Body of pancreas (tissue), 4 donors: ENCODE results near the gene ITIH4. TPM values are rescaled to one million over a fixed set of nuclear protein-coding genes. Genes with fewer than 3 reads are reported as not detected.

Experiments
- ATAC-seq: fragments of 150-250 bp; one replicate; pipeline ENCODE4 v1.9.1; 2016
- DNase-seq, 4 donors: peaks; one replicate each; pipeline ENCODE4 v3.0.0-alpha.2; 2019
- H3K27ac ChIP-seq, 4 donors: fragments of 200-600 bp; sonication (generic); 1 replicate in 3 of 4; 2 replicates in 1 of 4; pipeline versions ENCODE4 v1.5.1 to v1.6.1; 2016 to 2019; ENCODE audit warnings: mild to moderate bottlenecking in 1 of 4, mixed read lengths in 1 of 4, moderate library complexity in 1 of 4
- H3K27me3 ChIP-seq, 2 donors: fragments of 200-600 bp; sonication (generic); one replicate each; pipeline ENCODE4 v1.6.0; 2016; ENCODE audit warnings: mild to moderate bottlenecking in 1 of 2
- H3K36me3 ChIP-seq, 2 donors: fragments of 200-600 bp; sonication (generic); replicated peaks in 1 of 2; 2 replicates each; pipeline ENCODE4 v1.5.1; 2016; ENCODE audit warnings: low read depth in 2 of 2; ENCODE audit not compliant: insufficient read depth in 1 of 2
- H3K4me1 ChIP-seq: fragments of 200-600 bp; sonication (generic); one replicate; pipeline ENCODE4 v1.6.0; 2016
- H3K4me3 ChIP-seq, 2 donors: fragments of 200-600 bp; sonication (generic); 1 replicate in 1 of 2; 2 replicates in 1 of 2; pipeline ENCODE4 v1.5.1; 2016 to 2019
- H3K9me3 ChIP-seq, 3 donors: fragments of 200-600 bp; sonication (generic); 1 replicate in 2 of 3; 2 replicates in 1 of 3; pipeline ENCODE4 v1.5.1; 2016
- CTCF ChIP-seq, 7 experiments: fragments of 450-650 bp in 4 of 7; fragments of 200-600 bp in 3 of 7; sonication (generic) in 3 of 7; IDR thresholded peaks; one replicate each; pipeline ENCODE4 v1.5.1; 2016 to 2019; ENCODE audit warnings: antibody characterized with exemption in 7 of 7
- POLR2A ChIP-seq, 3 donors: fragments of 450-650 bp; IDR thresholded peaks; one replicate each; pipeline ENCODE4 v1.6.1; 2016; ENCODE audit warnings: antibody characterized with exemption in 3 of 3, mild to moderate bottlenecking in 2 of 3
- WGBS, 2 donors: methylation state at CpG; one replicate each; pipeline ENCODE4 v1.1.5; 2017; 5-methylcytosine and 5-hydroxymethylcytosine counted together
- intact Hi-C: fragments of 100-400 bp; cut with DNase I; formaldehyde crosslinking; loops from one replicate; pipeline ENCODE4 v1.15.1; 2023
- total RNA-seq, 2 donors: library from RNA; depleted of rRNA; stranded (reverse); fragments of >200 nt; gene quantifications; one replicate each; pipeline ENCODE4 v1.1.0, GENCODE V29; 2016

Gene ITIH4
- total RNA-seq, 2 donors from 2014 or later, result 60.7 to 86.7 TPM

GRCh38 chr3:52838561-52839267 lies 8.2 kb upstream of the ITIH4 start:
- Histone ChIP-seq H3K4me1 (peaks cover 8% of the 10 kb centered on the region), H3K4me3 (no peak overlapping the region), H3K9me3 (no peaks in the 10 kb centered on the region), H3K36me3 (peaks cover 0 to 3% of the 10 kb centered on the region in 2 donors), H3K27ac (no peak overlapping the region), H3K27me3 (no peaks in the 10 kb centered on the region)
- DNase-seq (no peak), ATAC-seq (no peak)
- WGBS, 2 donors, result 91 to 100% methylated on average over 2 to 8 of the region's 8 CpGs
- TF ChIP-seq CTCF (IDR thresholded peaks at IDR 0.05) (no peak), POLR2A (IDR thresholded peaks at IDR 0.05) (no peak)
- intact Hi-C loops, result no loop called here

- Histone ChIP-seq H3K4me3 (no peak overlapping the region), H3K9me3 (no peaks in the 10 kb centered on the region), H3K36me3 (peaks cover 0 to 3% of the 10 kb centered on the region in 2 donors), H3K27ac (no peak overlapping the region), H3K27me3 (no peaks in the 10 kb centered on the region), H3K4me1 (peaks cover 10% of the 10 kb centered on the region)
- DNase-seq (no peak), ATAC-seq (no peak)
- TF ChIP-seq POLR2A (IDR thresholded peaks at IDR 0.05) (no peak), CTCF (IDR thresholded peaks at IDR 0.05) (no peak)
- WGBS, 2 donors, result 91 to 95% methylated on average over 4 of the region's 4 CpGs
- intact Hi-C loops, result no loop called here
Measured at GRCh38 chr3:52836986-52837385, 6.5 kb upstream of the ITIH4 start.

- no peak overlapping the region for H3K4me3 ChIP-seq
- WGBS, 2 donors, result 90 to 93% methylated on average over 5 of the region's 5 CpGs
- H3K36me3 ChIP-seq, result no peaks in the 10 kb centered on the region
- intact Hi-C loops, result no loop called here
- no peak for TF ChIP-seq POLR2A (IDR thresholded peaks at IDR 0.05)
- no peak for TF ChIP-seq CTCF (IDR thresholded peaks at IDR 0.05)
- ATAC-seq (no peak), DNase-seq (no peak)
- no peaks in the 10 kb centered on the region for H3K9me3 ChIP-seq
- H3K27me3 ChIP-seq, result no peaks in the 10 kb centered on the region
- H3K4me1 ChIP-seq, result peaks cover 16% of the 10 kb centered on the region
- H3K27ac ChIP-seq, result no peak overlapping the region
Measured at GRCh38 chr3:52836471-52836845, 6.0 kb upstream of the ITIH4 start.

GRCh38 chr3:52835766-52836470 lies 5.4 kb upstream of the ITIH4 start:
- Histone ChIP-seq H3K4me1 (peaks cover 21% of the 10 kb centered on the region), H3K36me3 (no peaks in the 10 kb centered on the region), H3K9me3 (no peaks in the 10 kb centered on the region), H3K4me3 (no peak overlapping the region), H3K27me3 (no peaks in the 10 kb centered on the region), H3K27ac (no peak overlapping the region)
- WGBS, 2 donors, result 80 to 89% methylated on average over 8 of the region's 8 CpGs
- no peak for ATAC-seq
- no peak for DNase-seq
- TF ChIP-seq CTCF (IDR thresholded peaks at IDR 0.05), result no peak
- no peak for TF ChIP-seq POLR2A (IDR thresholded peaks at IDR 0.05)
- intact Hi-C loops, result no loop called here
